ENCODE results near the gene TMEM132E. TPM values are rescaled to one million over a fixed set of nuclear protein-coding genes. Genes with fewer than 3 reads are reported as not detected.

The TMEM132E gene, protein sequence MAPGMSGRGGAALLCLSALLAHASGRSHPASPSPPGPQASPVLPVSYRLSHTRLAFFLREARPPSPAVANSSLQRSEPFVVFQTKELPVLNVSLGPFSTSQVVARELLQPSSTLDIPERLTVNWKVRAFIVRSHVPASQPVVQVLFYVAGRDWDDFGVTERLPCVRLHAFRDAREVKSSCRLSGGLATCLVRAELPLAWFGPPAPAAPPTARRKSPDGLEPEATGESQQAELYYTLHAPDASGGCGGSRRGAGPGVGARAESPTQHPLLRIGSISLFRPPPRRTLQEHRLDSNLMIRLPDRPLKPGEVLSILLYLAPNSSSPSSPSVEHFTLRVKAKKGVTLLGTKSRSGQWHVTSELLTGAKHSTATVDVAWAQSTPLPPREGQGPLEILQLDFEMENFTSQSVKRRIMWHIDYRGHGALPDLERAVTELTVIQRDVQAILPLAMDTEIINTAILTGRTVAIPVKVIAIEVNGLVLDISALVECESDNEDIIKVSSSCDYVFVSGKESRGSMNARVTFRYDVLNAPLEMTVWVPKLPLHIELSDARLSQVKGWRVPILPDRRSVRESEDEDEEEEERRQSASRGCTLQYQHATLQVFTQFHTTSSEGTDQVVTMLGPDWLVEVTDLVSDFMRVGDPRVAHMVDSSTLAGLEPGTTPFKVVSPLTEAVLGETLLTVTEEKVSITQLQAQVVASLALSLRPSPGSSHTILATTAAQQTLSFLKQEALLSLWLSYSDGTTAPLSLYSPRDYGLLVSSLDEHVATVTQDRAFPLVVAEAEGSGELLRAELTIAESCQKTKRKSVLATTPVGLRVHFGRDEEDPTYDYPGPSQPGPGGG (N-terminal part only)
- not detected in 2 replicates for total RNA-seq

GRCh38 chr17:34579017-34579946 lies at the start of gene TMEM132E:
TMEM132E (plus strand) TSS chr17:34579582; CDS start chr17:34581077, 1,495 bp downstream.

Other genes with a start within 250 kb of the TMEM132E start
- 4.1 TPM in 2 replicates for gene CCL13, start 223.1 kb upstream of the TMEM132E start, total RNA-seq
- gene CCL1, start 216.3 kb upstream of the TMEM132E start, total RNA-seq: not detected in 2 replicates